ENCODE results near the gene ESPNL.
A peak's percentile ranks its signal among the peaks of the same experiment; 100 is the strongest.

The ESPNL gene

GRCh38 chr2:238155051-238155760 lies 55.1 kb downstream of the ESPNL start:
- TF ChIP-seq CTCF (IDR thresholded peaks at IDR 0.05; ENCODE audit: low read depth, low read length) = no peak
- peak; percentile 28 for DNase-seq (ENCODE audit: low read depth, low spot score)
- no peak overlapping the region for H3K4me3 ChIP-seq (ENCODE audit: low read depth, low read length)
- in situ Hi-C loops (cut with HindIII; ENCODE audit: low sequenced_read_pairs) = no loop called here

GRCh38 chr2:238155761-238156694 lies 55.9 kb downstream of the ESPNL start:
- no peak for TF ChIP-seq CTCF (IDR thresholded peaks at IDR 0.05; ENCODE audit: low read depth, low read length)
- no peak for DNase-seq (ENCODE audit: low read depth, low spot score)
- no peak overlapping the region for H3K4me3 ChIP-seq (ENCODE audit: low read depth, low read length)
- in situ Hi-C loops (cut with HindIII; ENCODE audit: low sequenced_read_pairs) = no loop called here

GRCh38 chr2:238157506-238158017 lies 57.4 kb downstream of the ESPNL start:
- TF ChIP-seq CTCF (IDR thresholded peaks at IDR 0.05; ENCODE audit: low read depth, low read length) = no peak
- no peak for DNase-seq (ENCODE audit: low read depth, low spot score)
- H3K4me3 ChIP-seq (ENCODE audit: low read depth, low read length) = no peak overlapping the region
- in situ Hi-C loops (cut with HindIII; ENCODE audit: low sequenced_read_pairs) = no loop called here

- no peak for TF ChIP-seq CTCF (IDR thresholded peaks at IDR 0.05; ENCODE audit: low read depth, low read length)
- in situ Hi-C loops (cut with HindIII; ENCODE audit: low sequenced_read_pairs) = no loop called here
- no peak for DNase-seq (ENCODE audit: low read depth, low spot score)
These were observed 57.9 kb downstream of the ESPNL start for GRCh38 chr2:238158018-238158508.

GRCh38 chr2:238158509-238159070 lies 58.5 kb downstream of the ESPNL start, which contains the start of gene ERFE:
Gene ERFE, plus strand, starts transcription at chr2:238158970. Its CDS starts 38 bp downstream, at chr2:238159008.
- peak within 1 kb of the TSS; percentile 21 for H3K4me3 ChIP-seq (ENCODE audit: low read depth, low read length)
- no peak for DNase-seq (ENCODE audit: low read depth, low spot score)
- peak; percentile 50 for TF ChIP-seq CTCF (IDR thresholded peaks at IDR 0.05; ENCODE audit: low read depth, low read length)
- in situ Hi-C loops (cut with HindIII; ENCODE audit: low sequenced_read_pairs) = no loop called here

More at GRCh38 chr2:238158018-238158508, 57.9 kb downstream of the ESPNL start:
- no peak overlapping the region for H3K4me3 ChIP-seq (ENCODE audit: low read depth, low read length)

GRCh38 chr2:238159071-238159539 lies 59.0 kb downstream of the ESPNL start:
- H3K4me3 ChIP-seq (ENCODE audit: low read depth, low read length) = peak overlapping the region; percentile 21
- in situ Hi-C loops (cut with HindIII; ENCODE audit: low sequenced_read_pairs) = no loop called here
- no peak for TF ChIP-seq CTCF (IDR thresholded peaks at IDR 0.05; ENCODE audit: low read depth, low read length)
- no peak for DNase-seq (ENCODE audit: low read depth, low spot score)
